Measurements from ENCODE around the gene CLIP1. TPM values are rescaled to one million over a fixed set of nuclear protein-coding genes. Genes with fewer than 3 reads are reported as not detected.

CLIP1 gene
- polyA plus RNA-seq, 1 of the 3 experiments (the other 2 are of a cell fraction), result 33.9 TPM

DNA sequence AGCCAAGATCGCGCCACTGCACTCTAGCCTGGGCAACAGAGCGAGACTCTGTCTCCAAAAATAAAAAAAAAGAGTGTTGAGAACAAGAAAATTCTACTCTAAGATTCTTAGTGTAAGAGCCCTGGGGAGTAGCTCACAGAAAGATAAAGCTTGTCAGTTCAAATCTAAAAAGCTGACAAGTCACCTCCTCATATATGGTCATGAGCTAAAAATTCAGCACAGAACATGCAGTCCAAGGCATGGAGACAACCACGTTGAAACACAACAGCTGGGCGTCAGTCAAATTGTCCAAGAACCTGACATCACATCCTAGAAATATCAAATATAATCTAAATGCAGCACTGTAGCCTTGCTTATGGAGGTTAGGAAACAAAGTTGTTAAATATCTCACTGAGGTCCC lies 47.8 kb downstream of the CLIP1 start:
- no peak overlapping the region for H3K4me3 ChIP-seq (ENCODE audit: low read depth in 2 of 2, low read length in 1 of 2)
- no peaks in the 10 kb centered on the region for H4K20me1 ChIP-seq (ENCODE audit: insufficient read depth)
- no peaks in the 10 kb centered on the region for H3K27me3 ChIP-seq (ENCODE audit: insufficient read depth)
- no peaks in the 10 kb centered on the region for H3F3A ChIP-seq (replicated peaks; ENCODE audit: insufficient read depth)
- POLR2A ChIA-PET, result no interaction called here
- H3K9me2 ChIP-seq, result no peaks in the 10 kb centered on the region
- no peaks in the 10 kb centered on the region for H3K4me1 ChIP-seq (ENCODE audit: control insufficient read depth in 1 of 2, insufficient read depth in 2 of 2, low read depth in 1 of 2, low read length in 1 of 2)
- H2AFZ ChIP-seq (ENCODE audit: low read depth), result no peak overlapping the region
- H3K4me2 ChIP-seq, result no peak overlapping the region
- TF ChIP-seq RAD21 (IDR thresholded peaks at IDR 0.05; ENCODE audit: low read length) (no peak), FOSL2 (IDR thresholded peaks at IDR 0.05; ENCODE audit: borderline replicate concordance, low read depth) (no peak), RFX5 (IDR thresholded peaks at IDR 0.05; ENCODE audit: low read length) (no peak), SMC3 (IDR thresholded peaks at IDR 0.05; ENCODE audit: low read depth, low read length) (no peak), CTCF (IDR thresholded peaks at IDR 0.05) (no peak), NFIC (IDR thresholded peaks at IDR 0.05; ENCODE audit: borderline replicate concordance) (no peak), MEF2A (IDR thresholded peaks at IDR 0.05; ENCODE audit: borderline replicate concordance, low read depth) (no peak), FOXM1 (IDR thresholded peaks at IDR 0.05; ENCODE audit: low read depth) (no peak), TCF12 (IDR thresholded peaks at IDR 0.05) (no peak), FOXJ3 (CRISPR knock-in tag; IDR thresholded peaks at IDR 0.05) (no peak), IRF3 (IDR thresholded peaks at IDR 0.05; ENCODE audit: low read depth, low read length) (no peak), RXRA (IDR thresholded peaks at IDR 0.05; ENCODE audit: borderline replicate concordance, low read depth) (no peak), MXI1 (IDR thresholded peaks at IDR 0.05; ENCODE audit: low read depth, low read length) (no peak), GATA2 (CRISPR knock-in tag; IDR thresholded peaks at IDR 0.05) (no peak), NRF1 (IDR thresholded peaks at IDR 0.05; ENCODE audit: low read depth, low read length) (no peak), YY1 (IDR thresholded peaks at IDR 0.05; ENCODE audit: low read depth) (no peak), RCOR1 (IDR thresholded peaks at IDR 0.05; ENCODE audit: low read length) (no peak)
- TF ChIP-seq, protein P1, sequence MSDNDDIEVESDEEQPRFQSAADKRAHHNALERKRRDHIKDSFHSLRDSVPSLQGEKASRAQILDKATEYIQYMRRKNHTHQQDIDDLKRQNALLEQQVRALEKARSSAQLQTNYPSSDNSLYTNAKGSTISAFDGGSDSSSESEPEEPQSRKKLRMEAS (IDR thresholded peaks at IDR 0.05; ENCODE audit: low read depth), result no peak
- TF ChIP-seq, protein P2, sequence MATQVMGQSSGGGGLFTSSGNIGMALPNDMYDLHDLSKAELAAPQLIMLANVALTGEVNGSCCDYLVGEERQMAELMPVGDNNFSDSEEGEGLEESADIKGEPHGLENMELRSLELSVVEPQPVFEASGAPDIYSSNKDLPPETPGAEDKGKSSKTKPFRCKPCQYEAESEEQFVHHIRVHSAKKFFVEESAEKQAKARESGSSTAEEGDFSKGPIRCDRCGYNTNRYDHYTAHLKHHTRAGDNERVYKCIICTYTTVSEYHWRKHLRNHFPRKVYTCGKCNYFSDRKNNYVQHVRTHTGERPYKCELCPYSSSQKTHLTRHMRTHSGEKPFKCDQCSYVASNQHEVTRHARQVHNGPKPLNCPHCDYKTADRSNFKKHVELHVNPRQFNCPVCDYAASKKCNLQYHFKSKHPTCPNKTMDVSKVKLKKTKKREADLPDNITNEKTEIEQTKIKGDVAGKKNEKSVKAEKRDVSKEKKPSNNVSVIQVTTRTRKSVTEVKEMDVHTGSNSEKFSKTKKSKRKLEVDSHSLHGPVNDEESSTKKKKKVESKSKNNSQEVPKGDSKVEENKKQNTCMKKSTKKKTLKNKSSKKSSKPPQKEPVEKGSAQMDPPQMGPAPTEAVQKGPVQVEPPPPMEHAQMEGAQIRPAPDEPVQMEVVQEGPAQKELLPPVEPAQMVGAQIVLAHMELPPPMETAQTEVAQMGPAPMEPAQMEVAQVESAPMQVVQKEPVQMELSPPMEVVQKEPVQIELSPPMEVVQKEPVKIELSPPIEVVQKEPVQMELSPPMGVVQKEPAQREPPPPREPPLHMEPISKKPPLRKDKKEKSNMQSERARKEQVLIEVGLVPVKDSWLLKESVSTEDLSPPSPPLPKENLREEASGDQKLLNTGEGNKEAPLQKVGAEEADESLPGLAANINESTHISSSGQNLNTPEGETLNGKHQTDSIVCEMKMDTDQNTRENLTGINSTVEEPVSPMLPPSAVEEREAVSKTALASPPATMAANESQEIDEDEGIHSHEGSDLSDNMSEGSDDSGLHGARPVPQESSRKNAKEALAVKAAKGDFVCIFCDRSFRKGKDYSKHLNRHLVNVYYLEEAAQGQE (IDR thresholded peaks at IDR 0.05; ENCODE audit: low read depth, low read length), result no peak
- no peak overlapping the region for H3K9ac ChIP-seq
- CTCF ChIA-PET, result interaction anchor here (2.3 kb wide), 1 partner anchor 19 kb away, joined by 10 read pairs; no protein-coding TSS in a partner anchor
- H3K79me2 ChIP-seq (ENCODE audit: insufficient read depth), result peaks cover 34% of the 10 kb centered on the region
- 86% methylated on average over 5 of the region's 5 CpGs for WGBS (ENCODE audit: low lambda C conversion rate)
- H3K36me3 ChIP-seq (replicated peaks in 1 of 2; ENCODE audit: control insufficient read depth in 1 of 2, insufficient read depth in 2 of 2, low read length in 1 of 2), result peaks cover 7 to 40% of the 10 kb centered on the region in 2 experiments
- H3K27ac ChIP-seq (ENCODE audit: low read depth in 2 of 2, low read length in 1 of 2), result no peak overlapping the region
- no peak for DNase-seq
- H3K9me3 ChIP-seq, result no peaks in the 10 kb centered on the region
